ENCODE data around the gene CFAP61.

The CFAP61 gene

GRCh38 chr20:20034486-20034885 is 17.8 kb upstream of the CFAP61 start:
- DNase-seq (ENCODE audit: insufficient read length, low spot score) (no peak), FAIRE-seq (no peak)

GRCh38 chr20:20036756-20037155 is 15.6 kb upstream of the CFAP61 start:
- DNase-seq (ENCODE audit: insufficient read length, low spot score) (no peak), FAIRE-seq (no peak)

GRCh38 chr20:20037960-20038359 is 14.4 kb upstream of the CFAP61 start:
- DNase-seq (ENCODE audit: insufficient read length, low spot score) (peak; percentile 28), FAIRE-seq (no peak)

GRCh38 chr20:20038586-20038985 is 13.7 kb upstream of the CFAP61 start:
- FAIRE-seq: no peak
- DNase-seq (ENCODE audit: insufficient read length, low spot score): no peak

GRCh38 chr20:20039752-20040387 is 12.5 kb upstream of the CFAP61 start:
- DNase-seq (ENCODE audit: insufficient read length, low spot score): no peak
- no peak for FAIRE-seq

GRCh38 chr20:20051767-20052073 is 612 bp upstream of the CFAP61 start:
- no peak for DNase-seq (ENCODE audit: insufficient read length, low spot score)
- no peak for FAIRE-seq

GRCh38 chr20:20060234-20060998 is 8.1 kb downstream of the CFAP61 start:
- DNase-seq (ENCODE audit: insufficient read length, low spot score) (no peak), FAIRE-seq (no peak)

- FAIRE-seq: no peak
- DNase-seq (ENCODE audit: insufficient read length, low spot score): no peak
These were observed 11.8 kb downstream of the CFAP61 start for GRCh38 chr20:20063941-20064702.

GRCh38 chr20:20065361-20065760 is 13.0 kb downstream of the CFAP61 start:
- DNase-seq (ENCODE audit: insufficient read length, low spot score) (no peak), FAIRE-seq (no peak)

- DNase-seq (ENCODE audit: insufficient read length, low spot score) (no peak), FAIRE-seq (no peak)
These were observed 18.8 kb downstream of the CFAP61 start for GRCh38 chr20:20070871-20071726.

GRCh38 chr20:20073801-20074371 is 21.6 kb downstream of the CFAP61 start:
- DNase-seq (ENCODE audit: insufficient read length, low spot score): no peak
- FAIRE-seq: no peak

- DNase-seq (ENCODE audit: insufficient read length, low spot score) (no peak), FAIRE-seq (no peak)
These were observed 22.7 kb downstream of the CFAP61 start for GRCh38 chr20:20075032-20075431.

GRCh38 chr20:20076297-20077065 is 24.1 kb downstream of the CFAP61 start:
- no peak for DNase-seq (ENCODE audit: insufficient read length, low spot score)
- FAIRE-seq: no peak

- DNase-seq (ENCODE audit: insufficient read length, low spot score) (no peak), FAIRE-seq (no peak)
These were observed 25.7 kb downstream of the CFAP61 start for GRCh38 chr20:20078041-20078440.

GRCh38 chr20:20079102-20079784 is 26.9 kb downstream of the CFAP61 start:
- FAIRE-seq: no peak
- no peak for DNase-seq (ENCODE audit: insufficient read length, low spot score)

- no peak for FAIRE-seq
- DNase-seq (ENCODE audit: insufficient read length, low spot score): peak; percentile 14
These were observed 31.5 kb downstream of the CFAP61 start for GRCh38 chr20:20083807-20084206.

GRCh38 chr20:20084296-20084752 is 32.0 kb downstream of the CFAP61 start:
- no peak for DNase-seq (ENCODE audit: insufficient read length, low spot score)

GRCh38 chr20:20085071-20085470 is 32.7 kb downstream of the CFAP61 start:
- no peak for DNase-seq (ENCODE audit: insufficient read length, low spot score)

More at GRCh38 chr20:20084296-20084752, 32.0 kb downstream of the CFAP61 start:
- FAIRE-seq: no peak

GRCh38 chr20:20085812-20086211 is 33.5 kb downstream of the CFAP61 start:
- DNase-seq (ENCODE audit: insufficient read length, low spot score): no peak
- FAIRE-seq: no peak

More at GRCh38 chr20:20085071-20085470, 32.7 kb downstream of the CFAP61 start:
- no peak for FAIRE-seq
